GM12873 (cell line): ENCODE results near the gene RND3.

Experiments used
- TF ChIP-seq, protein P1 (sequence below): IDR thresholded peaks from 2 replicates; pipeline ENCODE4 v1.5.1; 2012; ENCODE audit warnings: low read depth, mild to moderate bottlenecking, moderate library complexity, low read length, control low read depth; ENCODE audit not compliant: insufficient read depth; ENCODE audit errors: missing control alignments

RND3 gene

DNA sequence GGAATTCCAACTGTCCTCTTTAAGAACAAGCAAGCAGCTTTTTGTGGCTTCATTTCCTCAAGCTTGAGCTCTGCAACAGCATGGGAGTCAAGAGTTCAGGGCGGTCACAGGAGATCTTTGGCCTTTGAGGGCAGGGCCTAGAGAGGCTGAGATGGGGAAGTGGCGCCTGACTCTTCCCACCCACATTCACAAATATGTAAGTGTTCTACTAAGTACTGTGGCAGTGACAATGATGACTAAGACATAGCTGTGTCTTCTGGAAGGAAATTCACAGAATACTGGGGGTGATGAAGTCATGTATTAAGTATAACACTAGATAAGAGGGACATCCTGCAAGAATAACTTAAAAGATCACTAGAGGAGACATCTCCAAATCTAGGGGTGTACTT lies 15.0 kb downstream of the RND3 start:
- TF ChIP-seq, protein P1, sequence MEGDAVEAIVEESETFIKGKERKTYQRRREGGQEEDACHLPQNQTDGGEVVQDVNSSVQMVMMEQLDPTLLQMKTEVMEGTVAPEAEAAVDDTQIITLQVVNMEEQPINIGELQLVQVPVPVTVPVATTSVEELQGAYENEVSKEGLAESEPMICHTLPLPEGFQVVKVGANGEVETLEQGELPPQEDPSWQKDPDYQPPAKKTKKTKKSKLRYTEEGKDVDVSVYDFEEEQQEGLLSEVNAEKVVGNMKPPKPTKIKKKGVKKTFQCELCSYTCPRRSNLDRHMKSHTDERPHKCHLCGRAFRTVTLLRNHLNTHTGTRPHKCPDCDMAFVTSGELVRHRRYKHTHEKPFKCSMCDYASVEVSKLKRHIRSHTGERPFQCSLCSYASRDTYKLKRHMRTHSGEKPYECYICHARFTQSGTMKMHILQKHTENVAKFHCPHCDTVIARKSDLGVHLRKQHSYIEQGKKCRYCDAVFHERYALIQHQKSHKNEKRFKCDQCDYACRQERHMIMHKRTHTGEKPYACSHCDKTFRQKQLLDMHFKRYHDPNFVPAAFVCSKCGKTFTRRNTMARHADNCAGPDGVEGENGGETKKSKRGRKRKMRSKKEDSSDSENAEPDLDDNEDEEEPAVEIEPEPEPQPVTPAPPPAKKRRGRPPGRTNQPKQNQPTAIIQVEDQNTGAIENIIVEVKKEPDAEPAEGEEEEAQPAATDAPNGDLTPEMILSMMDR, result no peak

DNA sequence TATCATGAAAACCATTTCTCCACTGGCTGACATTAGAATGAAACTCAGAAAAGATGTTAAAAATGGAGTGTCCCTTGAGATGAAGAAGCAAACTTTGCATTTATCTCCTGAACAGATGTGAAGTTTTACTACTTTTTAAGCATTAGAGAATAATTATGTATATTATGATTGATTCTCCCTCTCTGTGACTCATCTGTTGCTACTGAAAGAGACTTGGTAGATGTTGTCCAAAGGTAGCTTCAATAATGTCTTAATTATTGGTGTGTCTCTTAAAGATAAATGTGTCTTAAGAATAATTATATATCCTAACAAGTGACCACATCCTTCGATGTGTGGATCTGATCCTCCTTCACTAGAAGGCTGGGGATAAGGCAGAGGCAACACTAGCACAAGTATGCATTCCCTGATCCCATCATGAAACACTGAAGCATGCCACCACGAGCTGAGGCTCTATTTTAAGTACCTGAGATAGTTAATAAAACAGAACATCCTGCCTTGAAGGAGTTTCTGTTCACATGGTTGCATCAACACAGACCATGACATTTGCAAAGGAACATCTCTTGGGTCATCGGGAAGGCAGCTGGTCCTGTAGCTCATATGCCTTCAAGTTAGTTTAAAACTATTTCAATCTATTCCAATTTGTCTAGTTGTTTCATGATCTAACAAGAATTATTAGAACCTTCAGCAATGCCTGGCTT lies 15.5 kb downstream of the RND3 start:
- TF ChIP-seq, protein P1, result no peak

DNA sequence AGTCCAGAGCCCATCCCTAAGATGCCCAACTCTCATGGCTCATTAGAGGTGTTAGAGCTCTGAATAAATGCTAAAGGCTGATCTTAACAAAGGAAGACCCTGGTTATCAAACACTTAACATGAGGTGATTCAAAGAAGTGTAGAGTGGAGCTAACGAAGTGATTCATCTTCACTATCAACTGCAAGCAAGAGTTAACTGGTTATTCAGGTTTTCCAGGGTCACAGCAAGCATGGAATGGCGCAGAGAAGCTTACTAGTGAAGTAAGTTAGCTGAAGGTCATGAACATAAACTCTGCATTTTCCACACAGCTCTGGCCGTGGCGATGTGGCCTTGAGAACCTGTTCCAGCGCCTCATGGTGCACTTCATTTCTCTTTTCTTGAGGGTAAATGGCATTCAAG lies 17.0 kb downstream of the RND3 start:
- TF ChIP-seq, protein P1, result no peak

DNA sequence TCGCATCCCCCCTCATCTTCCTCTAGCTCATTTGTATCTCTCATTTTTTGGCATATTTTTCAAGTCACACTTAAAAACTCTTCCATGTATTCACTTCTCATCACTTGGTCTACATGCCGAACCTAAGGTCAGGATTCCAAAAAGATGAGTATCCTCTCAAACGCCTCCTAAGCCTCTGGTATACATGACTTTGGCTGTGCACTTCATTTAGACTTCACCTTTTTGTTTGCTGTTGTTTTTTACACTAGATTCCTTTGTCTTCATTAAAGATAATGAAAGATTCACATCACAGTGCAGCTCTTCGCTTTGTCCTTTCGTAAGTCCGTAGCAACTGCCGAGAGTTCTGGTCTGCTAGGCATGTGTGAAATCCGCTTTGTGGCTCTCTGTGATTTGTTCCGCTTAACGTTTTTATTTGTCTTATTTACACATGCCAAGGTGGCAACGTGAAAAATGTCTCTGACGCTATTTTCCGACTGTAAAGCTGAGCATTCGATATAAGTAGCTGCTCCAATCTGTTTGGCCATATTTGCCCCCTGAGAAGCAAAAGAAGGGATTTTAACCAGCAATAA lies 17.7 kb downstream of the RND3 start:
- TF ChIP-seq, protein P1, result no peak

DNA sequence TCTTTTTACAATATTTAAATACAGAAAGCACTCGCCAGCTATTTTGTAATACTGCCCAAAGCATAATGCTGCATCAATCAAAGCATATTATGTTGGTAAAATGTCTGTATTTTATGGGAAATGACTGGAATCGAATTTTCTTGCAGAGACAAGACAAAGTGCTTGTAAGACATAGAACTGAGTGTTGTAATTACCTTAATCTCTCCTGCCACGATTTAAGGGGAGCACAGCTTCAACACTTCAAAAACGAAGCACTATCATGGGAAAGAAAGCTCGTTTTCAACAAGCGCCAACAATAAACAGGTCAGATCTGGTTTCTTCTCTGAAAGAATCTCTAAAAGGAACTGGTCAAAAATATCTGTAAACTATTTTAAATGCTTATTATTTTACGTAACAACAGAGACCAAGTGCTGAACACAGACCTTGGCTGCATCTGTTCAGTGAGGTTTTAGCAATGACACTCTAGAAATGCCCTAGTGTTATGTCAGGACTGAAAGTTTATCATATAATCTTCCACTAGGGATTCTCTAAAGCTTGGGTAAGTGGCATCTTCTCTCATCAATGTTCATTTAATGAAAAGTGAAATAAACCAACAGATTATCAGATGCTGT lies 19.0 kb downstream of the RND3 start:
- TF ChIP-seq, protein P1, result no peak

DNA sequence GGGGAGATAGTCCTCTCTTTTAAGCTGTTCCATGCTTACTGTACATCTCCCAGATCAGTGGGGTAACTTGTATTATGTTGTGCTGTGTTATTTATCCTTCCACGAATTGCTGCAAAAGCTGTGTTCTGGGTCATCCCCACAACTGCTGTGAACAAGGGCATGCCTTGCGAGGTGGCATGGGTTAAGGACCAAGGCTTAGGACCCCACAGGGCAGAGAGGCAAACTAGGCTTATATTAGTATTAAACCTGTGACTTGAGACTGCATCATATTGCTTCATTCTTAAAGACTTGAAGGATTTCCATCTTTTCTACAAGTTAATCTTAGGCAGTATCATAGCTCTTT lies 19.9 kb downstream of the RND3 start:
- TF ChIP-seq, protein P1, result no peak

DNA sequence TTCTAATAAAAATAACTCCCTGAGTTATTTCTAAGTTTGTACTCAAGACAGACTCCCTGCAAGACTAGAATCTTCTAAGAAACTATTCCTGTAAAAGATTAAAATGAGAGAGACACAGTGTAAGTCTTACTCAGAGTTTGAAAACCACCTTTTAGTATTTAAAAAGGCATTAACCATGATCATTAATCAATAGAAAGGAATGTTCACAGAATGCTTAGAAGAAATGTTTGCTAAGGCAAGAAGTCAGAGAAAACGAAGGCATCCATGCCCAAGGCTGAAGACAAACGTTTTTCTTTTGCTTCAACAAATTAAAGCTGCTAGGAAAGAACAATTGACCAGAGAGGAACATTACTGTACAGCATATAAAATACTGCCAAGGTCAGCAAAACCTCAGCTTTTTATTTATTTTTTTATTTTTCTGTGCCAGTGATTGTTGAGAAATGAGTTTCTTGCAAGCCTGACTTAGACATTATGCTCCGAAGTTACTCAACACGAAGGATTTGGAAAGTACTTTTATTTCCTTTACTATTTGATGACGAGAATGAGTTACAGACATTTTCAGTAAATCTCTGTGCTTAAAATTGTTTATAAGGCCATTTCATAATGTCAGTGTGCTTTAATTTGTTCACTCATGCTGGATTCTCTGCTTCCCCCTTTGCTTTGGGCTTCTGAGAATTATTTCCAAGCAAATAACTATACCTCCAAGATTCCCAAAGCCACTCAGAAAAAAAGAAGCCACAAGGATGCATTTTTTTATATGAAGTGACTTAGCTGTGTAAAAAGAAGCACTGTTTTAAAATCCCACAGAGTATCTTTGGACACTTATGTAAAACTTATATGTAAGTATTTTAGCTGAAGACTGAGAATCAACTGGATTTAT lies 20.5 kb downstream of the RND3 start:
- TF ChIP-seq, protein P1, result no peak
